Liver (tissue), 9 donors: ENCODE measurements around the gene BIRC5. TPM values are rescaled to one million over a fixed set of nuclear protein-coding genes. Genes with fewer than 3 reads are reported as not detected.

ENCODE experiments used
- DNase-seq: peaks from one replicate; pipeline ENCODE4 v3.0.0-alpha.2; 2017; ENCODE audit warnings: low spot score
- H3K27ac ChIP-seq, 2 donors: one replicate each; pipeline ENCODE4 v1.7.0; 2013; ENCODE audit warnings: inconsistent platforms in 2 of 2, low read length in 2 of 2, control low read depth in 1 of 2, low read depth in 1 of 2, mild to moderate bottlenecking in 1 of 2
- H3K27me3 ChIP-seq, 4 donors: one replicate each; pipeline versions ENCODE4 v1.6.1 to v1.7.0; 2013; ENCODE audit warnings: low read length in 3 of 4, inconsistent platforms in 1 of 4, mild to moderate bottlenecking in 1 of 4, moderate library complexity in 1 of 4; ENCODE audit not compliant: control insufficient read depth in 4 of 4, insufficient read depth in 4 of 4
- H3K36me3 ChIP-seq, 4 donors: one replicate each; pipeline versions ENCODE4 v1.6.1 to v1.7.0; 2013; ENCODE audit warnings: low read length in 3 of 4, mild to moderate bottlenecking in 3 of 4, low read depth in 1 of 4, moderate library complexity in 1 of 4; ENCODE audit not compliant: control insufficient read depth in 4 of 4, insufficient read depth in 3 of 4
- H3K4me1 ChIP-seq, 4 donors: one replicate each; pipeline versions ENCODE4 v1.6.1 to v1.7.0; 2013; ENCODE audit warnings: low read length in 3 of 4, mild to moderate bottlenecking in 3 of 4, moderate library complexity in 1 of 4; ENCODE audit not compliant: control insufficient read depth in 4 of 4, insufficient read depth in 4 of 4
- H3K4me3 ChIP-seq, 3 donors: one replicate each; pipeline versions ENCODE4 v1.6.1 to v1.7.0; 2013; ENCODE audit warnings: low read length in 3 of 3, control low read depth in 1 of 3, low read depth in 1 of 3, mild to moderate bottlenecking in 1 of 3
- H3K9ac ChIP-seq, 2 donors: one replicate each; pipeline ENCODE4 v1.7.0; 2013; ENCODE audit warnings: low read length in 2 of 2, mild to moderate bottlenecking in 2 of 2, moderate library complexity in 2 of 2, control low read depth in 1 of 2, low read depth in 1 of 2
- H3K9me3 ChIP-seq, 4 donors: one replicate each; pipeline versions ENCODE4 v1.6.1 to v1.7.0; 2013; ENCODE audit warnings: low read length in 3 of 4; ENCODE audit not compliant: control insufficient read depth in 4 of 4
- ATF3 ChIP-seq: IDR thresholded peaks from 2 replicates; pipeline ENCODE4 v1.6.1; 2016; ENCODE audit warnings: antibody characterized with exemption
- EGR1 ChIP-seq, 2 donors: IDR thresholded peaks; 2 replicates each; pipeline ENCODE4 v1.6.1; 2016 to 2018; ENCODE audit warnings: antibody characterized with exemption in 2 of 2, low read depth in 2 of 2
- FOXA1 ChIP-seq: IDR thresholded peaks from 2 replicates; pipeline ENCODE4 v1.6.1; 2016; ENCODE audit warnings: antibody characterized with exemption
- FOXA2 ChIP-seq: IDR thresholded peaks from 2 replicates; pipeline ENCODE4 v1.6.1; 2016; ENCODE audit warnings: antibody characterized with exemption
- GABPA ChIP-seq, 2 donors: IDR thresholded peaks in 1 of 2; conservative IDR thresholded peaks in 1 of 2; 2 replicates each; pipeline ENCODE4 v1.6.1; 2016; ENCODE audit warnings: antibody characterized with exemption in 2 of 2, mild to moderate bottlenecking in 1 of 2, moderate library complexity in 1 of 2
- HNF4A ChIP-seq, 2 donors: conservative IDR thresholded peaks; 2 replicates each; pipeline ENCODE4 v1.6.1; 2016; ENCODE audit warnings: antibody characterized with exemption in 2 of 2, mild to moderate bottlenecking in 2 of 2
- JUND ChIP-seq, 2 donors: IDR thresholded peaks; 2 replicates each; pipeline ENCODE4 v1.6.1; 2016; ENCODE audit warnings: antibody characterized with exemption in 2 of 2
- MAX ChIP-seq: IDR thresholded peaks from 2 replicates; pipeline ENCODE4 v1.6.1; 2016; ENCODE audit warnings: antibody characterized with exemption
- NR2F2 ChIP-seq: IDR thresholded peaks from 2 replicates; pipeline ENCODE4 v1.6.1; 2016; ENCODE audit warnings: antibody characterized with exemption
- RXRA ChIP-seq, 2 donors: IDR thresholded peaks; 2 replicates each; pipeline ENCODE4 v1.6.1; 2017 to 2018; ENCODE audit warnings: antibody characterized with exemption in 2 of 2, mild to moderate bottlenecking in 1 of 2
- SP1 ChIP-seq: IDR thresholded peaks from 2 replicates; pipeline ENCODE4 v1.6.1; 2018; ENCODE audit warnings: antibody characterized with exemption, mild to moderate bottlenecking
- YY1 ChIP-seq: IDR thresholded peaks from 2 replicates; pipeline ENCODE4 v1.6.1; 2016; ENCODE audit warnings: antibody characterized with exemption, mild to moderate bottlenecking
- ZBTB33 ChIP-seq: IDR thresholded peaks from 2 replicates; pipeline ENCODE4 v1.6.1; 2016; ENCODE audit warnings: antibody characterized with exemption
- WGBS: extraction: QIAGEN DNeasy Blood & Tissue Kit; methylation state at CpG from one replicate; pipeline ENCODE4 v1.1.7; 2013; 5-methylcytosine and 5-hydroxymethylcytosine counted together
- polyA plus RNA-seq, 2 donors: library from polyadenylated mRNA; stranded (reverse) in 1 of 2; unstranded in 1 of 2; fragments of 200-250 nt in 1 of 2; fragments of >200 nt in 1 of 2; fragmentation: Nextera tagmentation in 1 of 2; extraction: Ambion mirVana in 1 of 2; gene quantifications; one replicate each; pipeline versions ENCODE4 v1.2.1 to v1.2.3, GENCODE V29; 2013 to 2015
- total RNA-seq, 2 donors: library from RNA; depleted of rRNA; stranded (reverse); fragments of >200 nt; gene quantifications; one replicate each; pipeline ENCODE4 v1.2.3, GENCODE V29; 2014
- TF ChIP-seq, protein P1 (sequence below): fragments of 150-350 bp; IDR thresholded peaks from 2 replicates; pipeline ENCODE4 v1.5.1; 2017; ENCODE audit warnings: improper control_type of control experiment, low read depth, low read length; ENCODE audit not compliant: missing input control
- donor health status: healthy.
- donor health status: healthy.
- donor health status: healthy.
- donor health status: healthy.
- donor health status: healthy.

The BIRC5 gene
- total and polyA plus RNA-seq, 4 donors: 0.42 to 73.2 (median 3.1) TPM

- Histone ChIP-seq H3K9ac (no peak overlapping the region), H3K4me1 (peaks cover 10 to 24% (median 20%) of the 10 kb centered on the region in 4 donors), H3K4me3 (no peak overlapping the region), H3K27me3 (no peaks in the 10 kb centered on the region), H3K36me3 (no peaks in the 10 kb centered on the region), H3K27ac (peak overlapping the region in 1 of 2 donors; percentile 76), H3K9me3 (no peaks in the 10 kb centered on the region)
- 83% methylated on average over 26 of the region's 26 CpGs for WGBS
- no peak for TF ChIP-seq NR2F2
- TF ChIP-seq SP1: no peak
- TF ChIP-seq JUND (IDR thresholded peaks at IDR 0.05): no peak
- no peak for TF ChIP-seq RXRA (IDR thresholded peaks at IDR 0.05)
- no peak for TF ChIP-seq EGR1 (IDR thresholded peaks at IDR 0.05; ENCODE audit: low read depth in 2 of 2)
- no peak for TF ChIP-seq HNF4A (conservative IDR thresholded peaks at IDR 0.05)
- TF ChIP-seq ATF3: no peak
- TF ChIP-seq GABPA (IDR thresholded peaks at IDR 0.05 in 1 of 2, conservative IDR thresholded peaks at IDR 0.05 in 1 of 2): no peak
- no peak for TF ChIP-seq FOXA1
- TF ChIP-seq FOXA2: no peak
- TF ChIP-seq, protein P1, sequence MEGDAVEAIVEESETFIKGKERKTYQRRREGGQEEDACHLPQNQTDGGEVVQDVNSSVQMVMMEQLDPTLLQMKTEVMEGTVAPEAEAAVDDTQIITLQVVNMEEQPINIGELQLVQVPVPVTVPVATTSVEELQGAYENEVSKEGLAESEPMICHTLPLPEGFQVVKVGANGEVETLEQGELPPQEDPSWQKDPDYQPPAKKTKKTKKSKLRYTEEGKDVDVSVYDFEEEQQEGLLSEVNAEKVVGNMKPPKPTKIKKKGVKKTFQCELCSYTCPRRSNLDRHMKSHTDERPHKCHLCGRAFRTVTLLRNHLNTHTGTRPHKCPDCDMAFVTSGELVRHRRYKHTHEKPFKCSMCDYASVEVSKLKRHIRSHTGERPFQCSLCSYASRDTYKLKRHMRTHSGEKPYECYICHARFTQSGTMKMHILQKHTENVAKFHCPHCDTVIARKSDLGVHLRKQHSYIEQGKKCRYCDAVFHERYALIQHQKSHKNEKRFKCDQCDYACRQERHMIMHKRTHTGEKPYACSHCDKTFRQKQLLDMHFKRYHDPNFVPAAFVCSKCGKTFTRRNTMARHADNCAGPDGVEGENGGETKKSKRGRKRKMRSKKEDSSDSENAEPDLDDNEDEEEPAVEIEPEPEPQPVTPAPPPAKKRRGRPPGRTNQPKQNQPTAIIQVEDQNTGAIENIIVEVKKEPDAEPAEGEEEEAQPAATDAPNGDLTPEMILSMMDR: no peak
- DNase-seq: peak; percentile 32
Observed at GRCh38 chr17:78267253-78268073, 53.4 kb downstream of the BIRC5 start.

DNA sequence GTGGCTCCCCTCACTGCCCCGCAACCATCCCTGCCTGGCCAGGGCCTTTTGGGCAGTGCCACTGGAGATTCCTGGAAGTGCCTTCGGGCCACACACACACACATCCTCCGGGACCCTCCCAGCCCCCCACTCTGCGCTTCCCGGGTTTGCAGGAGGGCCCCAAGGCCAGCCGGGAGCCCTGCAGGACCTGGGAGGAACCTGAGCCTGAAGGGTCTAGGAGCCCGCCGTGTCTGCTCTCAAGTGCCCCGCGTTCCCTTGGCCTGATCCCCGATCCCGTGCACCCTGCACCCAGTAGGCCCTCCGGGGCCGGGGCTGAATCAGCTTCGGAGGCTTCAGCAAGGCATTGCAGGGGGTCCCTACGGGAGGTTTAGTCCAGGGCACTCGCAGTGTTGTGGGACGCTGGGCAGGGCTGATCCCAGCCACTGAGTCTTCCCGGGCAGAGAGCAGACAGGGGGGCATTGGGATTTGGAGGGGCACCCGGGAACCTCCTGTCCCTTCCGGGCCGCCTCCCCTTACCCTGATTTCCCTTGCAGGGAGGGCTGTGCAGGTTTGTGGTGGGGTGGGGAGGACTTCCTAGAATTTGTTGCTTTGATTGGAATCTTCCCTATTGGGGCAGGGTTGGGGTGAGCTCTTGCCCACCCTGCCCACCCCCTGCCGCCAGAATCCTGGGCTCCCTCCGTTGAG, 54.3 kb downstream of the BIRC5 start:
- Histone ChIP-seq H3K36me3 (no peaks in the 10 kb centered on the region), H3K9me3 (no peaks in the 10 kb centered on the region), H3K9ac (no peak overlapping the region), H3K4me1 (peaks cover 10 to 24% (median 18%) of the 10 kb centered on the region in 4 donors), H3K27me3 (no peaks in the 10 kb centered on the region), H3K4me3 (no peak overlapping the region), H3K27ac (no peak overlapping the region)
- DNase-seq: no peak
- 48% methylated on average over 24 of the region's 24 CpGs for WGBS
- TF ChIP-seq YY1 (no peak), MAX (no peak), FOXA1 (no peak), RXRA (IDR thresholded peaks at IDR 0.05) (no peak), ZBTB33 (no peak)
- TF ChIP-seq, protein P1: no peak
